ENCODE measurements around the gene EMCN.

- TF ChIP-seq CTCF (IDR thresholded peaks at IDR 0.05) (no peak), ZNF263 (CRISPR knock-in tag; IDR thresholded peaks at IDR 0.05; ENCODE audit: low read depth) (no peak), CREM (CRISPR knock-in tag; IDR thresholded peaks at IDR 0.05) (no peak), ATF2 (CRISPR knock-in tag; IDR thresholded peaks at IDR 0.05; ENCODE audit: borderline replicate concordance, low read depth) (no peak), MAX (CRISPR knock-in tag; IDR thresholded peaks at IDR 0.05) (no peak), TEAD4 (CRISPR knock-in tag; IDR thresholded peaks at IDR 0.05) (no peak), TP53 (CRISPR knock-in tag; IDR thresholded peaks at IDR 0.05) (no peak), ZBTB21 (CRISPR knock-in tag; IDR thresholded peaks at IDR 0.05; ENCODE audit: borderline replicate concordance) (no peak), STAT6 (CRISPR knock-in tag; conservative IDR thresholded peaks at IDR 0.05; ENCODE audit: low read depth) (no peak), E2F1 (CRISPR knock-in tag; IDR thresholded peaks at IDR 0.05) (no peak)
Observed at GRCh38 chr4:100486496-100486895, 31.3 kb downstream of the EMCN start.
